ENCODE measurements around the gene MRFAP1.

Gene MRFAP1

GRCh38 chr4:6684656-6685055, 44.2 kb downstream of the MRFAP1 start:
- DNase-seq: no peak
- H3K4me3 ChIP-seq (ENCODE audit: low read depth, low read length): no peak overlapping the region
- TF ChIP-seq, protein P1, sequence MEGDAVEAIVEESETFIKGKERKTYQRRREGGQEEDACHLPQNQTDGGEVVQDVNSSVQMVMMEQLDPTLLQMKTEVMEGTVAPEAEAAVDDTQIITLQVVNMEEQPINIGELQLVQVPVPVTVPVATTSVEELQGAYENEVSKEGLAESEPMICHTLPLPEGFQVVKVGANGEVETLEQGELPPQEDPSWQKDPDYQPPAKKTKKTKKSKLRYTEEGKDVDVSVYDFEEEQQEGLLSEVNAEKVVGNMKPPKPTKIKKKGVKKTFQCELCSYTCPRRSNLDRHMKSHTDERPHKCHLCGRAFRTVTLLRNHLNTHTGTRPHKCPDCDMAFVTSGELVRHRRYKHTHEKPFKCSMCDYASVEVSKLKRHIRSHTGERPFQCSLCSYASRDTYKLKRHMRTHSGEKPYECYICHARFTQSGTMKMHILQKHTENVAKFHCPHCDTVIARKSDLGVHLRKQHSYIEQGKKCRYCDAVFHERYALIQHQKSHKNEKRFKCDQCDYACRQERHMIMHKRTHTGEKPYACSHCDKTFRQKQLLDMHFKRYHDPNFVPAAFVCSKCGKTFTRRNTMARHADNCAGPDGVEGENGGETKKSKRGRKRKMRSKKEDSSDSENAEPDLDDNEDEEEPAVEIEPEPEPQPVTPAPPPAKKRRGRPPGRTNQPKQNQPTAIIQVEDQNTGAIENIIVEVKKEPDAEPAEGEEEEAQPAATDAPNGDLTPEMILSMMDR (IDR thresholded peaks at IDR 0.05; ENCODE audit: low read depth, low read length): no peak
- no peaks in the 10 kb centered on the region for H3K27me3 ChIP-seq (ENCODE audit: insufficient read depth, low read depth, severe bottlenecking)
- no peaks in the 10 kb centered on the region for H3K36me3 ChIP-seq
- no peak overlapping the region for H3K27ac ChIP-seq
- H3K9me3 ChIP-seq (ENCODE audit: severe bottlenecking): no peaks in the 10 kb centered on the region

- Histone ChIP-seq H3K27ac (no peak overlapping the region), H3K27me3 (ENCODE audit: insufficient read depth, low read depth, severe bottlenecking) (no peaks in the 10 kb centered on the region), H3K36me3 (no peaks in the 10 kb centered on the region), H3K4me3 (ENCODE audit: low read depth, low read length) (no peak overlapping the region), H3K9me3 (ENCODE audit: severe bottlenecking) (no peaks in the 10 kb centered on the region)
- TF ChIP-seq, protein P1 (IDR thresholded peaks at IDR 0.05; ENCODE audit: low read depth, low read length): no peak
- DNase-seq: no peak
Observed at GRCh38 chr4:6686104-6686787, 45.8 kb downstream of the MRFAP1 start.

- Histone ChIP-seq H3K27me3 (ENCODE audit: insufficient read depth, low read depth, severe bottlenecking) (no peaks in the 10 kb centered on the region), H3K27ac (no peak overlapping the region), H3K4me3 (ENCODE audit: low read depth, low read length) (no peak overlapping the region), H3K36me3 (no peaks in the 10 kb centered on the region), H3K9me3 (ENCODE audit: severe bottlenecking) (no peaks in the 10 kb centered on the region)
- DNase-seq: no peak
- TF ChIP-seq, protein P1 (IDR thresholded peaks at IDR 0.05; ENCODE audit: low read depth, low read length): peak; percentile 62
Observed at GRCh38 chr4:6687947-6688878, 47.7 kb downstream of the MRFAP1 start.

DNA sequence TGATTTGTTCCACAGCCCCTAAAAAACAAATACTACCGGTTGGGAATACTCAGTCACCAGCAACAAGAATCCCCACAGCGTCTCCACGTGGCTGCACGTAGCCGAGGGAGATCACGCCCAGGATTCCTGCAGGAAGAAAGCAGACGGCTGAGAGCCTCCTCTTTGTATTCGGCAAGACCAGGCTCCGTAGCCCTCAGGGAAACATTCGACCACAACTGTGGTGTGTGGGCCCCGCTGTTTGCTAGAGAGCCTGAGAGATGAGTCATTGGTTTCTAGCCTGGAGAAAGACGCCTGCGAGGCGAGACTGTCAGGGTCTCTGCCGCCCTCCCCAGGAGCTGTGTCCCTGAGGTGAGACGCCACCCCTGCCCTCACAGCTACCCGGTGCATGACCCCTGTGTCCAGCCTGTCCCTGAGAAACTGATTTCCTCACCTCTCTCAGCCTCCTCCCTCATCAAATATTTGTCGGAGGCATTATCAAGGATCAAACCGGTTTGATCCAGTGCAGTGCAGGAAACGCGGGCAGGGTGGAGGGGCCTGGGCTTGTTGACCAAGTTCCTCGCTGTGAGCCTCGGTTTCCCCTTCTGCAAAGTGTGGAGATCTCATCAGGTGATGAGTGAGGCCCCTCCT, 48.5 kb downstream of the MRFAP1 start:
- H3K4me3 ChIP-seq (ENCODE audit: low read depth, low read length): no peak overlapping the region

GRCh38 chr4:6689506-6689960, 49.0 kb downstream of the MRFAP1 start:
- no peak for DNase-seq
- TF ChIP-seq, protein P1 (IDR thresholded peaks at IDR 0.05; ENCODE audit: low read depth, low read length): no peak
- H3K27me3 ChIP-seq (ENCODE audit: insufficient read depth, low read depth, severe bottlenecking): no peaks in the 10 kb centered on the region
- no peak overlapping the region for H3K27ac ChIP-seq
- H3K9me3 ChIP-seq (ENCODE audit: severe bottlenecking): no peaks in the 10 kb centered on the region
- no peak overlapping the region for H3K4me3 ChIP-seq (ENCODE audit: low read depth, low read length)
- no peaks in the 10 kb centered on the region for H3K36me3 ChIP-seq

More for the DNA sequence above, 48.5 kb downstream of the MRFAP1 start:
- TF ChIP-seq, protein P1 (IDR thresholded peaks at IDR 0.05; ENCODE audit: low read depth, low read length): no peak
- Histone ChIP-seq H3K9me3 (ENCODE audit: severe bottlenecking) (no peaks in the 10 kb centered on the region), H3K27me3 (ENCODE audit: insufficient read depth, low read depth, severe bottlenecking) (no peaks in the 10 kb centered on the region), H3K27ac (no peak overlapping the region), H3K36me3 (no peaks in the 10 kb centered on the region)
- no peak for DNase-seq

Data from WERI-Rb-1 (cell line).